HG03139 (cell line): Measurements from ENCODE around the gene TTC9.
A peak's percentile ranks its signal among the peaks of the same experiment; 100 is the strongest.

Source experiments
- ATAC-seq: cut with Tn5 transposase; IDR thresholded peaks from one replicate; pipeline ENCODE4 v1.9.1; 2021; ENCODE audit not compliant: unreplicated experiment

Gene TTC9

GRCh38 chr14:70641548-70642302 is at the start of gene TTC9:
TTC9 (plus strand) TSS chr14:70641916; CDS start chr14:70642130, 214 bp downstream.
- ATAC-seq: no peak

- ATAC-seq: no peak
Observed at GRCh38 chr14:70594461-70594860, 47.3 kb upstream of the TTC9 start.

- no peak for ATAC-seq
Observed at GRCh38 chr14:70595443-70596185, 46.1 kb upstream of the TTC9 start.

- no peak for ATAC-seq
Observed at GRCh38 chr14:70597731-70598130, 44.0 kb upstream of the TTC9 start.

- ATAC-seq: no peak
Observed at GRCh38 chr14:70599345-70599744, 42.4 kb upstream of the TTC9 start.

- ATAC-seq: peak; percentile 85
Observed at GRCh38 chr14:70600382-70601157, 41.1 kb upstream of the TTC9 start, which contains the start of gene MED6. MED6 (minus strand) TSS chr14:70600655; CDS start chr14:70600637, 18 bp downstream.

GRCh38 chr14:70601162-70601561 is 40.6 kb upstream of the TTC9 start:
- ATAC-seq: no peak

- ATAC-seq: no peak
Observed at GRCh38 chr14:70602254-70602653, 39.5 kb upstream of the TTC9 start.

GRCh38 chr14:70611216-70611615 is 30.5 kb upstream of the TTC9 start:
- no peak for ATAC-seq

GRCh38 chr14:70616646-70617045 is 25.1 kb upstream of the TTC9 start:
- ATAC-seq: no peak

GRCh38 chr14:70618314-70618713 is 23.4 kb upstream of the TTC9 start:
- no peak for ATAC-seq

- no peak for ATAC-seq
Observed at GRCh38 chr14:70619708-70620107, 22.0 kb upstream of the TTC9 start.

GRCh38 chr14:70622111-70622712 is 19.5 kb upstream of the TTC9 start:
- no peak for ATAC-seq

- ATAC-seq: no peak
Observed at GRCh38 chr14:70624972-70625371, 16.7 kb upstream of the TTC9 start.

- no peak for ATAC-seq
Observed at GRCh38 chr14:70631948-70632347, 9.8 kb upstream of the TTC9 start.

- no peak for ATAC-seq
Observed at GRCh38 chr14:70635971-70636595, 5.6 kb upstream of the TTC9 start.

- no peak for ATAC-seq
Observed at GRCh38 chr14:70638416-70638815, 3.3 kb upstream of the TTC9 start.

GRCh38 chr14:70640938-70641547 is 673 bp upstream of the TTC9 start:
- ATAC-seq: peak; percentile 49

GRCh38 chr14:70642303-70643235 is 853 bp downstream of the TTC9 start:
- ATAC-seq: no peak
